Liver (tissue), 9 donors: ENCODE results near the gene PON3. TPM values are rescaled to one million over a fixed set of nuclear protein-coding genes. Genes with fewer than 3 reads are reported as not detected.

ENCODE experiments used
- DNase-seq: peaks from one replicate; pipeline ENCODE4 v3.0.0-alpha.2; 2017; ENCODE audit warnings: low spot score
- H3K27ac ChIP-seq, 2 donors: one replicate each; pipeline ENCODE4 v1.7.0; 2013; ENCODE audit warnings: inconsistent platforms in 2 of 2, low read length in 2 of 2, control low read depth in 1 of 2, low read depth in 1 of 2, mild to moderate bottlenecking in 1 of 2
- H3K27me3 ChIP-seq, 4 donors: one replicate each; pipeline versions ENCODE4 v1.6.1 to v1.7.0; 2013; ENCODE audit warnings: low read length in 3 of 4, inconsistent platforms in 1 of 4, mild to moderate bottlenecking in 1 of 4, moderate library complexity in 1 of 4; ENCODE audit not compliant: control insufficient read depth in 4 of 4, insufficient read depth in 4 of 4
- H3K36me3 ChIP-seq, 4 donors: one replicate each; pipeline versions ENCODE4 v1.6.1 to v1.7.0; 2013; ENCODE audit warnings: low read length in 3 of 4, mild to moderate bottlenecking in 3 of 4, low read depth in 1 of 4, moderate library complexity in 1 of 4; ENCODE audit not compliant: control insufficient read depth in 4 of 4, insufficient read depth in 3 of 4
- H3K4me1 ChIP-seq, 4 donors: one replicate each; pipeline versions ENCODE4 v1.6.1 to v1.7.0; 2013; ENCODE audit warnings: low read length in 3 of 4, mild to moderate bottlenecking in 3 of 4, moderate library complexity in 1 of 4; ENCODE audit not compliant: control insufficient read depth in 4 of 4, insufficient read depth in 4 of 4
- H3K4me3 ChIP-seq, 3 donors: one replicate each; pipeline versions ENCODE4 v1.6.1 to v1.7.0; 2013; ENCODE audit warnings: low read length in 3 of 3, control low read depth in 1 of 3, low read depth in 1 of 3, mild to moderate bottlenecking in 1 of 3
- H3K9ac ChIP-seq, 2 donors: one replicate each; pipeline ENCODE4 v1.7.0; 2013; ENCODE audit warnings: low read length in 2 of 2, mild to moderate bottlenecking in 2 of 2, moderate library complexity in 2 of 2, control low read depth in 1 of 2, low read depth in 1 of 2
- H3K9me3 ChIP-seq, 4 donors: one replicate each; pipeline versions ENCODE4 v1.6.1 to v1.7.0; 2013; ENCODE audit warnings: low read length in 3 of 4; ENCODE audit not compliant: control insufficient read depth in 4 of 4
- EGR1 ChIP-seq, 2 donors: IDR thresholded peaks; 2 replicates each; pipeline ENCODE4 v1.6.1; 2016 to 2018; ENCODE audit warnings: antibody characterized with exemption in 2 of 2, low read depth in 2 of 2
- FOXA1 ChIP-seq: IDR thresholded peaks from 2 replicates; pipeline ENCODE4 v1.6.1; 2016; ENCODE audit warnings: antibody characterized with exemption
- FOXA2 ChIP-seq: IDR thresholded peaks from 2 replicates; pipeline ENCODE4 v1.6.1; 2016; ENCODE audit warnings: antibody characterized with exemption
- GABPA ChIP-seq, 2 donors: IDR thresholded peaks in 1 of 2; conservative IDR thresholded peaks in 1 of 2; 2 replicates each; pipeline ENCODE4 v1.6.1; 2016; ENCODE audit warnings: antibody characterized with exemption in 2 of 2, mild to moderate bottlenecking in 1 of 2, moderate library complexity in 1 of 2
- HNF4A ChIP-seq, 2 donors: conservative IDR thresholded peaks; 2 replicates each; pipeline ENCODE4 v1.6.1; 2016; ENCODE audit warnings: antibody characterized with exemption in 2 of 2, mild to moderate bottlenecking in 2 of 2
- HNF4G ChIP-seq: IDR thresholded peaks from 2 replicates; pipeline ENCODE4 v1.6.1; 2016; ENCODE audit warnings: antibody characterized with exemption
- JUND ChIP-seq, 2 donors: IDR thresholded peaks; 2 replicates each; pipeline ENCODE4 v1.6.1; 2016; ENCODE audit warnings: antibody characterized with exemption in 2 of 2
- RXRA ChIP-seq, 2 donors: IDR thresholded peaks; 2 replicates each; pipeline ENCODE4 v1.6.1; 2017 to 2018; ENCODE audit warnings: antibody characterized with exemption in 2 of 2, mild to moderate bottlenecking in 1 of 2
- SP1 ChIP-seq: IDR thresholded peaks from 2 replicates; pipeline ENCODE4 v1.6.1; 2018; ENCODE audit warnings: antibody characterized with exemption, mild to moderate bottlenecking
- TAF1 ChIP-seq: conservative IDR thresholded peaks from 2 replicates; pipeline ENCODE4 v1.6.1; 2016; ENCODE audit warnings: antibody characterized with exemption, mild to moderate bottlenecking
- YY1 ChIP-seq: IDR thresholded peaks from 2 replicates; pipeline ENCODE4 v1.6.1; 2016; ENCODE audit warnings: antibody characterized with exemption, mild to moderate bottlenecking
- WGBS: extraction: QIAGEN DNeasy Blood & Tissue Kit; methylation state at CpG from one replicate; pipeline ENCODE4 v1.1.7; 2013; 5-methylcytosine and 5-hydroxymethylcytosine counted together
- polyA plus RNA-seq, 2 donors: library from polyadenylated mRNA; stranded (reverse) in 1 of 2; unstranded in 1 of 2; fragments of 200-250 nt in 1 of 2; fragments of >200 nt in 1 of 2; fragmentation: Nextera tagmentation in 1 of 2; extraction: Ambion mirVana in 1 of 2; gene quantifications; one replicate each; pipeline versions ENCODE4 v1.2.1 to v1.2.3, GENCODE V29; 2013 to 2015
- total RNA-seq, 2 donors: library from RNA; depleted of rRNA; stranded (reverse); fragments of >200 nt; gene quantifications; one replicate each; pipeline ENCODE4 v1.2.3, GENCODE V29; 2014
- TF ChIP-seq, protein P1 (sequence below): IDR thresholded peaks from 2 replicates; pipeline ENCODE4 v1.6.1; 2016; ENCODE audit warnings: antibody characterized with exemption
- TF ChIP-seq, protein P2 (sequence below): IDR thresholded peaks from 2 replicates; pipeline ENCODE4 v1.6.1; 2016; ENCODE audit warnings: antibody characterized with exemption
- TF ChIP-seq, protein P3 (sequence below): fragments of 150-350 bp; IDR thresholded peaks from 2 replicates; pipeline ENCODE4 v1.5.1; 2017; ENCODE audit warnings: improper control_type of control experiment, low read depth, low read length; ENCODE audit not compliant: missing input control
- donor health status: healthy.
- donor health status: healthy.
- donor health status: healthy.
- donor health status: healthy.
- donor health status: healthy.

The PON3 gene
- total and polyA plus RNA-seq, 4 donors: 60.0 to 476 (median 247) TPM

DNA sequence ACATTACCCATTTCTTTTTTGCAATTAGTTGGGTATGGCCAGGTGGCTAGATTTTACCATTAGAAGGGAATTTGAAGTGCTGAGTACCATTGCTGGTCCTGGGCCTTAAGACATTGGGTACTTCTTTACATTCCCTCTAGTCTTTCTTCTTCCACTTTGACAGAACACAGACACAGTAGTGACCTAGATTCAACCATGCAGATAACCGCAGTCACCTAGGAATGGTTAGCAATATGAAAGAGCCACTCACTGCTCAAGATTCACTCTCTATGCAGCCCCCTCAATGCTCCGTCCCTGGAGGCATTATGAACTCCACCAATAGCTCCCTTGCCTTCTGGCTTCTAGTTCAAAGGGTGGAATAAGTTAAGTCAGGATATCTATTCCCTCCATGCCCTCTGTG lies 55.7 kb downstream of the PON3 start:
- WGBS: 92% methylated on average over 2 of the region's 2 CpGs
- no peaks in the 10 kb centered on the region for H3K27me3 ChIP-seq
- H3K9ac ChIP-seq: no peak overlapping the region
- H3K4me3 ChIP-seq: no peak overlapping the region
- H3K36me3 ChIP-seq: no peaks in the 10 kb centered on the region
- H3K27ac ChIP-seq: no peak overlapping the region
- peaks cover 3 to 14% (median 6%) of the 10 kb centered on the region in 4 donors for H3K4me1 ChIP-seq
- no peak for TF ChIP-seq HNF4G
- no peak for TF ChIP-seq GABPA (IDR thresholded peaks at IDR 0.05 in 1 of 2, conservative IDR thresholded peaks at IDR 0.05 in 1 of 2)
- TF ChIP-seq, protein P1, sequence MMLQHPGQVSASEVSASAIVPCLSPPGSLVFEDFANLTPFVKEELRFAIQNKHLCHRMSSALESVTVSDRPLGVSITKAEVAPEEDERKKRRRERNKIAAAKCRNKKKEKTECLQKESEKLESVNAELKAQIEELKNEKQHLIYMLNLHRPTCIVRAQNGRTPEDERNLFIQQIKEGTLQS: no peak
- TF ChIP-seq EGR1 (IDR thresholded peaks at IDR 0.05; ENCODE audit: low read depth in 2 of 2): no peak
- no peak for TF ChIP-seq FOXA1
- no peak for DNase-seq
- no peaks in the 10 kb centered on the region for H3K9me3 ChIP-seq

DNA sequence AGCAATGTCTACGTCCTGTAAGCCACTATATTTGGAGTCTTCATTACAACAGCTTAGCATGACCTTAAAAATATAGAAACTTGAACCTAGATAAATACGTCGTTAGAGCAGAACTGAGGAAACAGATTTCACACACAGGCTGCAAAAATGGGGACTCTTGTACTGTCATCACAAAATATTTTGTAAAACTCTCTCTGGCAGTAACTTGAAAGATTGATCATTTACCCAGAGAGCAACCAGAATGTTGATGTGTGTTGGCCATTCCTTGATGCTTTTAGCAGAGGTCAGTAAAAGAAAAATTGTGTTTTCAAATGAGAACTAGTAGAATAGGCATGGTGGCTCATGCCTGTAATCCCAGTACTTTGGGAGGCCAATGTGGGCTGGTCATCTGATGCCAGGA lies 57.3 kb downstream of the PON3 start:
- H3K4me1 ChIP-seq: peaks cover 5 to 26% (median 14%) of the 10 kb centered on the region in 4 donors
- peak overlapping the region in 1 of 2 donors; percentile 14 for H3K27ac ChIP-seq
- TF ChIP-seq HNF4A (conservative IDR thresholded peaks at IDR 0.05) (peak; percentile 36 to 44), EGR1 (IDR thresholded peaks at IDR 0.05; ENCODE audit: low read depth in 2 of 2) (no peak), YY1 (peak; percentile 32), FOXA2 (no peak), SP1 (peak; percentile 9), RXRA (IDR thresholded peaks at IDR 0.05) (peak in 1 of 2 donors; percentile 4), JUND (IDR thresholded peaks at IDR 0.05) (no peak)
- TF ChIP-seq, protein P2, sequence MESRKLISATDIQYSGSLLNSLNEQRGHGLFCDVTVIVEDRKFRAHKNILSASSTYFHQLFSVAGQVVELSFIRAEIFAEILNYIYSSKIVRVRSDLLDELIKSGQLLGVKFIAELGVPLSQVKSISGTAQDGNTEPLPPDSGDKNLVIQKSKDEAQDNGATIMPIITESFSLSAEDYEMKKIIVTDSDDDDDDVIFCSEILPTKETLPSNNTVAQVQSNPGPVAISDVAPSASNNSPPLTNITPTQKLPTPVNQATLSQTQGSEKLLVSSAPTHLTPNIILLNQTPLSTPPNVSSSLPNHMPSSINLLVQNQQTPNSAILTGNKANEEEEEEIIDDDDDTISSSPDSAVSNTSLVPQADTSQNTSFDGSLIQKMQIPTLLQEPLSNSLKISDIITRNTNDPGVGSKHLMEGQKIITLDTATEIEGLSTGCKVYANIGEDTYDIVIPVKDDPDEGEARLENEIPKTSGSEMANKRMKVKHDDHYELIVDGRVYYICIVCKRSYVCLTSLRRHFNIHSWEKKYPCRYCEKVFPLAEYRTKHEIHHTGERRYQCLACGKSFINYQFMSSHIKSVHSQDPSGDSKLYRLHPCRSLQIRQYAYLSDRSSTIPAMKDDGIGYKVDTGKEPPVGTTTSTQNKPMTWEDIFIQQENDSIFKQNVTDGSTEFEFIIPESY: no peak
- TF ChIP-seq, protein P3, sequence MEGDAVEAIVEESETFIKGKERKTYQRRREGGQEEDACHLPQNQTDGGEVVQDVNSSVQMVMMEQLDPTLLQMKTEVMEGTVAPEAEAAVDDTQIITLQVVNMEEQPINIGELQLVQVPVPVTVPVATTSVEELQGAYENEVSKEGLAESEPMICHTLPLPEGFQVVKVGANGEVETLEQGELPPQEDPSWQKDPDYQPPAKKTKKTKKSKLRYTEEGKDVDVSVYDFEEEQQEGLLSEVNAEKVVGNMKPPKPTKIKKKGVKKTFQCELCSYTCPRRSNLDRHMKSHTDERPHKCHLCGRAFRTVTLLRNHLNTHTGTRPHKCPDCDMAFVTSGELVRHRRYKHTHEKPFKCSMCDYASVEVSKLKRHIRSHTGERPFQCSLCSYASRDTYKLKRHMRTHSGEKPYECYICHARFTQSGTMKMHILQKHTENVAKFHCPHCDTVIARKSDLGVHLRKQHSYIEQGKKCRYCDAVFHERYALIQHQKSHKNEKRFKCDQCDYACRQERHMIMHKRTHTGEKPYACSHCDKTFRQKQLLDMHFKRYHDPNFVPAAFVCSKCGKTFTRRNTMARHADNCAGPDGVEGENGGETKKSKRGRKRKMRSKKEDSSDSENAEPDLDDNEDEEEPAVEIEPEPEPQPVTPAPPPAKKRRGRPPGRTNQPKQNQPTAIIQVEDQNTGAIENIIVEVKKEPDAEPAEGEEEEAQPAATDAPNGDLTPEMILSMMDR: no peak
- H3K27me3 ChIP-seq: no peaks in the 10 kb centered on the region
- no peaks in the 10 kb centered on the region for H3K36me3 ChIP-seq
- no peaks in the 10 kb centered on the region for H3K9me3 ChIP-seq
- DNase-seq: no peak
- 33% methylated on average over 3 of the region's 3 CpGs for WGBS
- H3K4me3 ChIP-seq: no peak overlapping the region
- no peak overlapping the region for H3K9ac ChIP-seq

DNA sequence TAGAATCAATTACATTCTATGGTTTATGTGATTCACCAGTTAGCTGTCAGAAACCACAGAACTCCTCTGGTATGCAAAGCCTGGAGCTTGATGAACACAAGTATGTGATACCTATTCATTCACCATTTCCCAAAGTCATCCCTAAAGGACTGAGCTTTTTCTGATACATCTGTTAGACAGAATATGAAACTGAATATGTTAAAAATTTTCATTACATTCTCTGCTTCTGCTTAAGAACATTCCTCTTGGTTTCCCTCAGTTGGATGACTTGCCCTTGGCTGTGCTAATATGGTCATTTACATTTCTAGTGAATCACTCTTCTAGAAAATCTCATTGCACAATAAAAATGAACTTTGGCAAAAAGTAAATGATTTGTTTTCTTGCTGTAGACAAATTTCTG lies 61.1 kb downstream of the PON3 start:
- H3K4me3 ChIP-seq: no peak overlapping the region

More for the DNA sequence above, 61.1 kb downstream of the PON3 start:
- H3K9me3 ChIP-seq: no peaks in the 10 kb centered on the region
- no peak overlapping the region for H3K9ac ChIP-seq
- no peaks in the 10 kb centered on the region for H3K36me3 ChIP-seq
- H3K4me1 ChIP-seq: peaks cover 5 to 29% (median 17%) of the 10 kb centered on the region in 4 donors
- H3K27me3 ChIP-seq: no peaks in the 10 kb centered on the region
- H3K27ac ChIP-seq: peak overlapping the region in 1 of 2 donors; percentile 47
- no peak for DNase-seq
- no peak for TF ChIP-seq TAF1
- peak in 1 of 2 donors; percentile 15 for TF ChIP-seq JUND (IDR thresholded peaks at IDR 0.05)
- TF ChIP-seq FOXA1: no peak
- peak in 1 of 2 donors; percentile 54 for TF ChIP-seq HNF4A (conservative IDR thresholded peaks at IDR 0.05)
- TF ChIP-seq RXRA (IDR thresholded peaks at IDR 0.05): no peak
